OCI-M2 (cell line): Measurements from ENCODE around the gene RFC5.
"Not testable (repeated sequence)": the region's sequence is repeated elsewhere in the genome, so short reads cannot be mapped to it uniquely, and the experiment has no call there.

Experiments used
- DNase-seq: peaks from one replicate; lab custom pipeline; 2025; ENCODE audit not compliant: unreplicated experiment; lab: John Stamatoyannopoulos, UW

The RFC5 gene

GRCh38 chr12:118070650-118071049 lies 54.1 kb downstream of the RFC5 start:
- DNase-seq, result no peak

GRCh38 chr12:118073768-118074167 lies 57.3 kb downstream of the RFC5 start:
- DNase-seq, result no peak

GRCh38 chr12:118081521-118081920 lies 65.0 kb downstream of the RFC5 start:
- DNase-seq, result not testable (repeated sequence)
